Pulmonary artery endothelial cell (primary cell): ENCODE measurements around the gene CFAP92. TPM values are rescaled to one million over a fixed set of nuclear protein-coding genes. Genes with fewer than 3 reads are reported as not detected.

Experiments
- DNase-seq: peaks from one replicate; pipeline ENCODE4 v3.0.0-alpha.2; 2011; ENCODE audit warnings: low read depth, low spot score
- total RNA-seq: library from RNA; depleted of rRNA; stranded (reverse); fragments of >200 nt; gene quantifications from 2 replicates; pipeline ENCODE4 v1.2.3, GENCODE V29; 2014

CFAP92 gene
- total RNA-seq, 1 donor from 2014 or later: 0.07 TPM

GRCh38 chr3:129026728-129027543, 33.1 kb upstream of the CFAP92 start:
- DNase-seq: peak; percentile 82

- no peak for DNase-seq
Measured at GRCh38 chr3:129025691-129026435, 32.0 kb upstream of the CFAP92 start.

- no peak for DNase-seq
Measured at GRCh38 chr3:129025108-129025507, 31.2 kb upstream of the CFAP92 start.

- no peak for DNase-seq
Measured at GRCh38 chr3:129023909-129024308, 30.0 kb upstream of the CFAP92 start.

- no peak for DNase-seq
Measured at GRCh38 chr3:129023008-129023358, 29.1 kb upstream of the CFAP92 start.

GRCh38 chr3:129022114-129023007, 28.5 kb upstream of the CFAP92 start:
- DNase-seq: no peak

- no peak for DNase-seq
Measured at GRCh38 chr3:129021140-129021551, 27.3 kb upstream of the CFAP92 start.

- DNase-seq: no peak
Measured at GRCh38 chr3:129020691-129021090, 26.8 kb upstream of the CFAP92 start.

- no peak for DNase-seq
Measured at GRCh38 chr3:129019266-129019665, 25.4 kb upstream of the CFAP92 start.

GRCh38 chr3:129018751-129019150, 24.9 kb upstream of the CFAP92 start:
- DNase-seq: no peak

GRCh38 chr3:129018271-129018670, 24.4 kb upstream of the CFAP92 start:
- no peak for DNase-seq

GRCh38 chr3:129017484-129017899, 23.6 kb upstream of the CFAP92 start:
- no peak for DNase-seq

- DNase-seq: no peak
Measured at GRCh38 chr3:129016720-129017483, 23.0 kb upstream of the CFAP92 start.

GRCh38 chr3:129016356-129016719, 22.5 kb upstream of the CFAP92 start:
- DNase-seq: no peak

GRCh38 chr3:129015388-129016105, 21.7 kb upstream of the CFAP92 start:
- DNase-seq: peak; percentile 94

- no peak for DNase-seq
Measured at GRCh38 chr3:129014793-129015345, 21.0 kb upstream of the CFAP92 start.

- DNase-seq: no peak
Measured at GRCh38 chr3:129014148-129014547, 20.3 kb upstream of the CFAP92 start.

- no peak for DNase-seq
Measured at GRCh38 chr3:129013491-129013891, 19.6 kb upstream of the CFAP92 start.

GRCh38 chr3:129010310-129010956, 16.6 kb upstream of the CFAP92 start:
- DNase-seq: no peak

GRCh38 chr3:129009266-129009665, 15.4 kb upstream of the CFAP92 start:
- no peak for DNase-seq
